Omental fat pad (tissue), 4 donors: ENCODE data around the gene SOCS3. TPM values are rescaled to one million over a fixed set of nuclear protein-coding genes. Genes with fewer than 3 reads are reported as not detected.
A peak's percentile ranks its signal among the peaks of the same experiment; 100 is the strongest.

Experiments used
- ATAC-seq: fragments of 150-250 bp; one replicate; pipeline ENCODE4 v1.9.1; 2016; ENCODE audit warnings: mild to moderate bottlenecking, moderate library complexity; ENCODE audit not compliant: low FRiP score
- DNase-seq: peaks from one replicate; pipeline ENCODE4 v3.0.0-alpha.2; 2019; ENCODE audit warnings: low spot score
- total RNA-seq, 4 donors: library from RNA; depleted of rRNA; stranded (reverse); fragments of >200 nt; gene quantifications; one replicate each; pipeline ENCODE4 v1.1.0, GENCODE V29; 2016
- TF ChIP-seq, protein P1 (sequence below), 3 donors: fragments of 450-650 bp; IDR thresholded peaks; one replicate each; pipeline ENCODE4 v1.5.1; 2016 to 2017; ENCODE audit warnings: antibody characterized with exemption in 3 of 3, mild to moderate bottlenecking in 3 of 3, moderate library complexity in 2 of 3

The SOCS3 gene
- total RNA-seq, 4 donors from 2014 or later = 186 to 1,117 (median 634) TPM

DNA sequence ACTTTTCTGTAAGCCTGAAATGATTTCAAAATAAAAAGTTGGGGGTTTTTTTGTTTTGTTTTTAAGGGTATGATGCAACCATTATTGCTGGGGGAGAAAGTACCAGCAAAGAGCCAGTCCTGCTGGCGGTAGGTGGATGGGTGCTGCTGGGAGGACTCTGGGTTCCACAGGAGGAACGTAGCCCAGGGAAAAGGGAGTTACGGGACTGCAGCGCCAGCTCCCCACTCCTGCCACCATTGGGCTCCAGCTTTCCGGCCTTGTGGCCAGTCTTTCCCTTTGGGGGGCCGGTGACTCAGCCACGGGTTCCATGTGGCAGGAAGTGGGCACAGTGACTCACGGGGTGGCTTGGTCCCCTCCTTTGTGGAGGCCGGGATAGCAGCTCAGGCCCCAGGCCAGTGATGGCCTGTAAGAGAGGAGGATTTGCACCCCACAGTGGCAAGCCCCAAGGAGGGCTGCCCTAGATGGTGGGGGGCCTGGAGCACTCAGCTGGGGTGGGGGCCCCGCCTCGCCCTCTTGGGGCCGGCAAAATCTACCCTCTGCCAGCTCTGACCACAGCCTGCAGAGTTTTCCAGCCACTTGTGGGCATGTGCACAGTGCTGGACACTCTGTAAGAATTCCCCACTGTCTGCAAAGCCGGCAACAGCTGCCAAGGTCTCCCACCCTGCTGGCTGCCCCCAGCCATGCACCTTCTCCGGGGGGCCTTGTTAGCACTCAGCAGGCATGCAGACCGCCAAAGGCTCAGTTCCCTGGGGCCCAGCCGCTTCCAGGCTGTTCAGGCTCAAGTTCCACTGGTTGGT, 30.4 kb downstream of the SOCS3 start:
- no peak for DNase-seq
- no peak for ATAC-seq
- TF ChIP-seq, protein P1, sequence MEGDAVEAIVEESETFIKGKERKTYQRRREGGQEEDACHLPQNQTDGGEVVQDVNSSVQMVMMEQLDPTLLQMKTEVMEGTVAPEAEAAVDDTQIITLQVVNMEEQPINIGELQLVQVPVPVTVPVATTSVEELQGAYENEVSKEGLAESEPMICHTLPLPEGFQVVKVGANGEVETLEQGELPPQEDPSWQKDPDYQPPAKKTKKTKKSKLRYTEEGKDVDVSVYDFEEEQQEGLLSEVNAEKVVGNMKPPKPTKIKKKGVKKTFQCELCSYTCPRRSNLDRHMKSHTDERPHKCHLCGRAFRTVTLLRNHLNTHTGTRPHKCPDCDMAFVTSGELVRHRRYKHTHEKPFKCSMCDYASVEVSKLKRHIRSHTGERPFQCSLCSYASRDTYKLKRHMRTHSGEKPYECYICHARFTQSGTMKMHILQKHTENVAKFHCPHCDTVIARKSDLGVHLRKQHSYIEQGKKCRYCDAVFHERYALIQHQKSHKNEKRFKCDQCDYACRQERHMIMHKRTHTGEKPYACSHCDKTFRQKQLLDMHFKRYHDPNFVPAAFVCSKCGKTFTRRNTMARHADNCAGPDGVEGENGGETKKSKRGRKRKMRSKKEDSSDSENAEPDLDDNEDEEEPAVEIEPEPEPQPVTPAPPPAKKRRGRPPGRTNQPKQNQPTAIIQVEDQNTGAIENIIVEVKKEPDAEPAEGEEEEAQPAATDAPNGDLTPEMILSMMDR (IDR thresholded peaks at IDR 0.05) = no peak

DNA sequence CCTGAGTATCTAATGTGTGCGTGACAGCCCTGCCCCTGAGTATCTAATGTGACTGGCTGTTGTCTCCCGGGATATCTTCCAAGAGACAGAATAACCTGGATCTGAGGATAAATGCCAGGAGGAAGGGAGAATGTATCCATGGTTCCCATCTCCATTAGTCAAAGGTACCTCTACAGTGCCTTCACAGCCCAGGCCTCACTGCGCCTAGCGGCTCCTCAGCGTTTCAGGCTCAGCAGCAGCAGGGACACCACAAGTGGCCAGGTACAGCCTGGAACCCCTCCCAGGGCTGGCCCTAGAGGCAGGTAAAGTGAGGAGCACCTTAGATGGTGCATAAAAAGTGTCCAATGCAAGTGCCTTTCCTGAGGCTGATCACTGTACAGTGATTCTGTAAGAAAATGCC, 32.0 kb downstream of the SOCS3 start:
- ATAC-seq (no peak), DNase-seq (no peak)
- TF ChIP-seq, protein P1 (IDR thresholded peaks at IDR 0.05) = no peak

DNA sequence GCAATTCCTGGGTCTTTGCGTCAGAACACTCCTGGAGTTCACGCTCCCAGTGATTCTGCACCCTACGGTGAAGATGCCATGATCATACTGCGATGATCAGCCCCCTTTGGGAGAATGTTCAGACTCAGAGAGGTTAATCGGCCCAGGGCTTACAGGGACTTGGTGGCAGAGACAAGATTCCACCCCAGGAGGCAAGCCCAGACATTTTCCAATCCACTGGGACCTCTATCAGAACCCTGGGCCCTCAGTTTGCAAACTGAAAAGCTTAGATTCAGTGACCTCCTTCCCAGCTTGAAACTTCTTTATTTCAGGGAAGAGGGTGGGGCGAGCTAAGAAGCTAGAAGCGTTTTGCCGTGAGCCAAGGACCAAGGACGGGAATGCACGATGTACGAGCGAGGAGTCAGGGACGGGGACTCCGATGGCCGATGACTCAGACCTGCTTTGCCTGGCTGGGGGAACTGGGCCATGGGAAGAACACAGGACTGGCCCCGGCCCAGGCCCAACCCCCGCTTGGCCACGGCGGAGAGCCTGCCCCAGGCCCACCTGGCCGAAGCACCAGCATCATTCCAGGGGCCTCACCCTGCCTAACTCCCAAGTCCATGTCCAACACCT, 34.7 kb downstream of the SOCS3 start:
- peak; percentile 11 for ATAC-seq
- TF ChIP-seq, protein P1 (IDR thresholded peaks at IDR 0.05) = no peak
- DNase-seq = no peak

DNA sequence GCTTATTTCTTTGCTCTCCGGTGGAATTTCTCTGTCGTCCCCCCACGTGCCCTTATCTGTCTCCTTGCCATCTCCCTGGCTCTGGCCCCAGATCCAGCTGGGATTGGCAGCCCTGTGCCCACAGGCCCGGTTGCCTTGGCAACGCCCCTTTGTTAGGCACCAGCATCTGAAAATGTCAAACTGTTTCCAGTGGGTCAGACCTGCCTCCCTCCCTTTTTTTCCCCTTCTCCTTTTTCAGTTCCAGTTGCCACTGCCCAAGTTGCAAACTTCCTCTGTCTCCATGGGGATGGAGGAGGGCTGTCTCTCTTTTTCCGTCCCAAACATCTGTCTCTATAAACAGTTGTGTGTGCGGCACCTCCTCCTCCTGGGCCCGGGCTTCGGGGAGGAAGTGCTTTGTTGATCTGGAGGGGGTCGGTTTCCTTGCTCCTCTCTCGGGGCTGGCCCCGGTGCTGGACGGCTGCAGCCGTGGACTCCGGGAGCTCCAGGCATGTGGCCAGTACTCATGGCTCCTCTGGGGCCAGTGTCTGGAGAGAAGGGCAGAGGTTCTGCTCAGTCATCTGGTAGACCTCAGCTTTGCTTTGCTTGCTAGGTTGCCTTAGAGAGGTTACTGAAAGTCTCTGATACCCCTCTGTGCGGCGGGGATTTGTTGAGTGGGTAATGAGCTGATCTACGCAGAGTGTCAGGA, 35.3 kb downstream of the SOCS3 start:
- peak; percentile 38 for ATAC-seq
- DNase-seq = peak; percentile 77
- TF ChIP-seq, protein P1 (IDR thresholded peaks at IDR 0.05) = no peak

DNA sequence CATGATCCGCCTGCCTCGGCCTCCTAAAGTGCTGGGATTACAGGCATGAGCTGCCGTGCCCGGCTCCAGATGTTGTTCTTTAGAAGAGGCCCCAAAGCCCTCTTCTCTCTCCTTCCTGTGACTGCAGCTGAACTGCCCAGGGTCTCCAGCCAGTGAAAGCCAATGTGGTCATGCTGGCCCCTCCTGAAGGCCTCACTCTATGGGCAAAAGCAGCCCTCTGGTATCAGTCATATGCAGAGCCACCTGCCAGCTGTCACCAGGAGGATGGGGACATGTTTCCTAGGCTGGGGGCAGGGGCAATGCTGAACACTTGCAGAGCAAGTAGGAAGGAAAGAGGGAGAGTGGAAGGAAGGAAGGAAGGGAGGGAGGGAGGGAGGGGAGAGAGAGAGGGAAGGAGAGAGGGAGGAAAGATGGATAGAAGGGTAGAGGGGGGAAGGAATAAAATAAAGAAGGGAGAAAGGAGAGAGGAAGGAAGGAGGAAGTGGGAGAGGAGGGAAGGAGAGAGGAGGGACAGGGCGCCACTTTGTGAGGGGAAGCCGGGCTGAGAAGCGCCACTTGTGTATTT, 36.0 kb downstream of the SOCS3 start:
- ATAC-seq (no peak), DNase-seq (no peak)
- TF ChIP-seq, protein P1 (IDR thresholded peaks at IDR 0.05) = no peak

DNA sequence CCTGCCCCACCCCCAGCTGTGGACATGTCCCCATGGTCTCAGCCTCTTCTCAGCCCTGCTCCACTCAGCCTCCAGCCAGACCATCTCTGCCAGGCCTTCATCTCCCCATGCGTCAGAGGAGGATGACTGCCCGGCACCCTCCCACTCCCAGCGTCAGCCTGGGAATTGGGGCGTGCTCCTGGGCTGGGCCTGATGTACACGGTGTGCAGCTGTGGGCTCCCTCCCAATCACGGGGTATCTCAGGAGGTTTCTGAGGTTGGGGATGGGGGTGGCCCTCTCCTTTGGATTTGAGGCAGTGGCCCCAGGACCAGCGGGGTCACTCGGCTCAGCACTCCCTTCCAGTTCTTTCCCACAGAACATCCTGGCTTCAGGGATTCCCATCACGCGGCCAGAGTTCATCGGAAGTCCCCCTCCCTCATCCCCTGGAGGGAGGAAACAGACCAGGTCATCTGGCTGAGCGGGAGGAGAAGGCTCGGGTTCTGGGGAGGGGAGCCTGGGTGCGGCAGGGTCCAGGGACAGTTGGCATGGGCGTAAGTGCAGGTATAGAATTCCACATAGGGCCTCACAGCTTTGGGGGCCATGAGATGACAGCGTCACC, 36.9 kb downstream of the SOCS3 start:
- DNase-seq (no peak), ATAC-seq (peak; percentile 82)
- TF ChIP-seq, protein P1 (IDR thresholded peaks at IDR 0.05) = no peak
